Cardiac muscle cell (in vitro differentiated cells and primary cell): ENCODE measurements around the gene NCCRP1. TPM values are rescaled to one million over a fixed set of nuclear protein-coding genes. Genes with fewer than 3 reads are reported as not detected.

ENCODE experiments used
- DNase-seq, 2 donors: peaks; one replicate each; pipeline versions ENCODE4 v3.0.0 to v3.0.0-alpha.2; 2010 to 2017; ENCODE audit warnings: low read depth in 1 of 2, low spot score in 1 of 2
- H3K27ac ChIP-seq: fragments of 200-600 bp; sonication (generic); 2 replicates; pipeline ENCODE4 v1.5.1; 2016
- H3K27me3 ChIP-seq: fragments of 200-600 bp; sonication (generic); 2 replicates; pipeline ENCODE4 v1.6.0; 2016; ENCODE audit warnings: control low read depth
- H3K36me3 ChIP-seq: fragments of 200-600 bp; sonication (generic); 2 replicates; pipeline ENCODE4 v1.5.1; 2016; ENCODE audit warnings: control low read depth
- H3K4me1 ChIP-seq: fragments of 200-600 bp; sonication (generic); 2 replicates; pipeline ENCODE4 v1.8.1; 2017; ENCODE audit warnings: low read depth, mild to moderate bottlenecking, mixed run types
- H3K4me3 ChIP-seq: fragments of 200-600 bp; sonication (generic); 2 replicates; pipeline ENCODE4 v1.5.1; 2016; ENCODE audit warnings: mild to moderate bottlenecking
- H3K9me3 ChIP-seq: fragments of 200-600 bp; sonication (generic); 2 replicates; pipeline ENCODE4 v1.5.1; 2017; ENCODE audit warnings: low read depth, mild to moderate bottlenecking, control low read depth
- CTCF ChIP-seq: IDR thresholded peaks from 2 replicates; pipeline ENCODE4 v1.5.1; 2012; ENCODE audit warnings: low read depth, mild to moderate bottlenecking, low read length
- polyA plus RNA-seq: library from polyadenylated mRNA; unstranded; fragments of >200 nt; fragmentation: Nextera tagmentation; extraction: Ambion mirVana; gene quantifications from 2 replicates; pipeline ENCODE4 v1.2.1, GENCODE V29; 2016
- total RNA-seq: library from RNA; depleted of rRNA; stranded (reverse); fragments of >200 nt; gene quantifications from 2 replicates; pipeline ENCODE4 v1.2.3, GENCODE V29; 2016

The NCCRP1 gene
- total and polyA plus RNA-seq, 2 experiments from 2014 or later, result 10.0 to 16.1 TPM

- Histone ChIP-seq H3K27ac (peak overlapping the region; percentile 13), H3K4me3 (no peak overlapping the region), H3K27me3 (no peaks in the 10 kb centered on the region), H3K4me1 (peaks cover 34% of the 10 kb centered on the region), H3K36me3 (no peaks in the 10 kb centered on the region), H3K9me3 (no peaks in the 10 kb centered on the region)
- DNase-seq, result peak in 1 of 2 donors; percentile 73
- TF ChIP-seq CTCF, result no peak
Measured at GRCh38 chr19:39166571-39167391, 30.0 kb upstream of the NCCRP1 start.

GRCh38 chr19:39167461-39168257 lies 29.1 kb upstream of the NCCRP1 start:
- peak overlapping the region; percentile 13 for H3K27ac ChIP-seq
- TF ChIP-seq CTCF, result no peak
- peaks cover 36% of the 10 kb centered on the region for H3K4me1 ChIP-seq
- H3K9me3 ChIP-seq, result no peaks in the 10 kb centered on the region
- no peaks in the 10 kb centered on the region for H3K27me3 ChIP-seq
- no peak for DNase-seq
- no peak overlapping the region for H3K4me3 ChIP-seq
- no peaks in the 10 kb centered on the region for H3K36me3 ChIP-seq

- no peak for TF ChIP-seq CTCF
- Histone ChIP-seq H3K27me3 (no peaks in the 10 kb centered on the region), H3K4me1 (peaks cover 36% of the 10 kb centered on the region), H3K9me3 (no peaks in the 10 kb centered on the region), H3K36me3 (no peaks in the 10 kb centered on the region), H3K27ac (no peak overlapping the region), H3K4me3 (no peak overlapping the region)
- no peak for DNase-seq
Measured at GRCh38 chr19:39168258-39169142, 28.3 kb upstream of the NCCRP1 start.

GRCh38 chr19:39169143-39169810 lies 27.5 kb upstream of the NCCRP1 start:
- Histone ChIP-seq H3K4me1 (peaks cover 36% of the 10 kb centered on the region), H3K9me3 (no peaks in the 10 kb centered on the region), H3K27ac (peak overlapping the region; percentile 87), H3K4me3 (no peak overlapping the region), H3K27me3 (no peaks in the 10 kb centered on the region), H3K36me3 (no peaks in the 10 kb centered on the region)
- DNase-seq, result no peak
- no peak for TF ChIP-seq CTCF
